Activated CD4-positive, CD25-positive, alpha-beta regulatory T cell treated with anti-CD3 and anti-CD28 coated beads, Interleukin-2, amount 50 U/mL, for 16 hours (primary cell): Measurements from ENCODE around the gene SYT9.
"Not testable (repeated sequence)": the region's sequence is repeated elsewhere in the genome, so short reads cannot be mapped to it uniquely, and the experiment has no call there.

Experiments
- DNase-seq: peaks from one replicate; pipeline ENCODE4 v3.0.0-alpha.2; 2020; ENCODE audit warnings: low read depth, low spot score

SYT9 gene

GRCh38 chr11:7506243-7506642 is 254.5 kb downstream of the SYT9 start:
- DNase-seq: no peak

- no peak for DNase-seq
Observed at GRCh38 chr11:7508087-7508486, 256.4 kb downstream of the SYT9 start.

- DNase-seq: no peak
Observed at GRCh38 chr11:7509966-7510365, 258.3 kb downstream of the SYT9 start.

DNA sequence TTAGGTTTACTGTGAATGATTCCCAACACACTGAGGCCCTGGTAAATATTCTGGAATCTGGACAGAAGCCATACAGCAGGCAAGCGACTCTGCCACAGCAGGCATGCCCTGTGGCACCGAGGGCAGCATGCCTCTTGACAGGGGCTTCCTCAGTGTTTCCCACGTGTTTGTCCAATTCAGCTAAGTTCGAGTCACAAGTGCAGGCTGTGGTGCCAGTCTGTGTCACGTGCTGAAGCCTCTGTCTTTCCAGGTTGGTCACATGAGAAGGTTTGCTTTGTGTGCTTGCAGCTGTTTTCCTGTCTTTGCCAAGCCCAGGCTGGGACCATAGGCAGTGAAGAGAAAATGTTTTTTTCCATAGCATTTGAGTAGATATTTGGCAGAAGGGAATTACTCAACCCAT is 259.7 kb downstream of the SYT9 start:
- no peak for DNase-seq

DNA sequence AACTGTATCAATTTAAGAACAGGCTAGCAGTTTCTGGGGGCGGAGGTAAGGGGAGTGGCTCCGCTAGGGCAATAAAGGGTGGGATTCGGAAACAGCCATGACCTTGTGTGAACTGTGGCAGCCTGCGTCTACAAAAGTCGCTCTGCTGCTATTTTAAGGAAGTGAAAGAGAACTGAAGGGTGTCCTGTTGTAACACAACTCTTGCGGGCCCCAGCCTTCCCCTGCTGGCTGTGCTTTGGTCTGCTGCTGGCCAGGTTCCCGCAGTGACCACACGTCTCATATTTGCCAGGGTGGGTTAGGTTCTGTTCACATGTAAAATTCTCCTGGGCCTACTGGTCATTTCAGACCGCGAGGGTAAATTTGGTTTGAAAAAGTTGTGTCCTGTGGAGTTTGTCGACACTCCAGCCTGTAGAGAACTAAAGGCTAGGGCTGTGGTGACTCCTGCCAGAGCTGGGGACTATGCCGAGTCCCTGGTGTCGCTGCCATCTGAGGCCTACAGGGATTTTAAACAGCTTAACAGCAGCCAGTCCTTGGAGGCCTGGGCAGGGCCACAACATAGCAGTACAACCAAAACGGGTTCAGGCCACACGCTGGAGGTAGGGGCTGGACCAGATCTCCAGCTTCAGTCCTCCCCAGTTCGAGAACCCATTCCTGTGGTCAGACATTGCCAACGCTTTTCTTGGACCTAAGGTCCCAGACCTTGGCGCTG is 261.0 kb downstream of the SYT9 start:
- DNase-seq: no peak

DNA sequence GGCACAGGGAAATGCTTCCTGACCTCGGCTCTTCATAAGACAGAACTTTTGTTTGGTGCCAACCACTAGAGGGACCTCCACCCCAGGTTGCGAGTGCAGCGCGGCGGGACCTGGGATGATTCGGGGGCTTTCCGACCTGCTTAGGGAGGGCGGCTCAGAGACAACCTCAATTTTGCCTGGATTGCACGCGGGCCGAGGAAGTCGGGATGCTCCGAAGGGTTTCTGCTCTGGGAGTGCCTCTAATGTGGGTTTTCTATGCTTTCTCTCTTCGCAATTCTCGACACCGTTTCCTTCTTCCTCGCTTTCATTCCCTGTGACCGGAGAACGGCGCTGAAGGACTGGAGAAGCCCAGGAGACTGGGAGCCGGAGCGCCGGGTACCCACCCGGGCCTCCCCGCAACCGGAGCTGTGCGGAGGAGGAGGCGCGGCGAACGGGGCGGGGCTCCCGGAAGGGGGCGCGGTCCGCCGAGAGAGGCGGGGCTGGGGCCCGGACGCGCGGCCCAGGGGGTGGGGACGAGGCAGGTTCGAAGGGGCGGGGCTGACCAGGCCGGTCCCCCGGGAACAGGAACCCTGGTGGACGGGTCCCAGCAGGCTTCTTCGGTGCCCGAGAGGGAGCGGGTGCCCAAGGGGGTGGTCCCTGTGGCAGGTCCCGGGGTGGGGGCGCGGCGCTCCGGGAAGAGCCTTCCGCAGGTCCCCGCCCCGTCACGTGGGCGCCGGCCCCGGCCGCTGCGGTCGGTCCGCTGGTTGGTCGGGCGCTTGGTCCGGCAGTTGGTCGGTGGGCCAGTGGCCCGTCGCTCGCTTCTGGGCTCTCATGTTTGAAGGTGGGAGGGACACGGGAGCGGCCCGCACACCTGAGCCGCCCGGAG is 261.8 kb downstream of the SYT9 start, which contains the start of gene PPFIBP2:
PPFIBP2 (plus strand) TSS at position 766 of the 865 bp plus-strand sequence. CDS start 35,477 bp downstream, outside the sequence.
- peak; percentile 58 for DNase-seq

GRCh38 chr11:7514099-7514591 is 262.4 kb downstream of the SYT9 start:
- no peak for DNase-seq

DNA sequence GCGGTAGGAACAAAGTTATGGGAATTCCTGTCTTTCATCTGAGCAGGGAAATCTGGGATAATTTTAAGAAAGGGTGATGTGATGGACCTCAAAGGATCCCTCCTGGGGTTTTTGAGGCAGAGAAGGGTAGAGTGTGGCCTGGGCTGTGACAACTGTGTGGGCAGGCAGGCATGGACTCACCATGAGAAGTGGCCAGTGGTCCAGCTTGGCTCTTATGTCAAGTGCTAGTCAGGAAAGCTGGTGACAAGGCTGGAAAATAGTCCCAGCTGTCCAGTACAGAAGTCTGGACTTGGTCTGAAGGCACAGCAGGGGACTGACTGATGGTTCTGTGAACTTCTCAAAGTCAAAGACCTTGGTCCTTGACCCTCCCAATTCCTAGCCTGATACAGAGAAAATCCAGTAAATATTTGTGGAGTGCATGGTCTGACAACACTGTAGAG is 263.8 kb downstream of the SYT9 start:
- no peak for DNase-seq

- no peak for DNase-seq
Observed at GRCh38 chr11:7516475-7516874, 264.8 kb downstream of the SYT9 start.

- not testable (repeated sequence) for DNase-seq
Observed at GRCh38 chr11:7517743-7518142, 266.0 kb downstream of the SYT9 start.
